Esophagus squamous epithelium (tissue), 4 donors: Measurements from ENCODE around the gene GAMT.

Experiments
- CTCF ChIP-seq, 6 experiments: fragments of 450-650 bp in 4 of 6; fragments of 200-600 bp in 2 of 6; sonication (generic) in 2 of 6; IDR thresholded peaks; one replicate each; pipeline ENCODE4 v1.5.1; 2016 to 2019; ENCODE audit warnings: antibody characterized with exemption in 6 of 6, mild to moderate bottlenecking in 4 of 6, moderate library complexity in 4 of 6
- POLR2A ChIP-seq, 4 donors: fragments of 450-650 bp; IDR thresholded peaks; one replicate each; pipeline ENCODE4 v1.6.1; 2017; ENCODE audit warnings: antibody characterized with exemption in 4 of 4, mild to moderate bottlenecking in 4 of 4, moderate library complexity in 3 of 4

- TF ChIP-seq CTCF (IDR thresholded peaks at IDR 0.05) (no peak), POLR2A (IDR thresholded peaks at IDR 0.05) (no peak)
These were observed 19.1 kb downstream of the GAMT start for GRCh38 chr19:1382250-1382649.
